GM23338 (cell line): ENCODE results near the gene FHDC1. TPM values are rescaled to one million over a fixed set of nuclear protein-coding genes. Genes with fewer than 3 reads are reported as not detected.

Source experiments
- ETS1 ChIP-seq: IDR thresholded peaks from 2 replicates; pipeline ENCODE4 v1.6.1; 2016; ENCODE audit warnings: antibody characterized with exemption
- EZH2 ChIP-seq: fragments of 200-600 bp; sonication (generic); IDR thresholded peaks from one replicate; pipeline ENCODE4 v1.8.0; 2017; ENCODE audit warnings: antibody characterized with exemption, mild to moderate bottlenecking, low read depth; ENCODE audit not compliant: unreplicated experiment
- EZH2phosphoT487 ChIP-seq: fragments of 200-600 bp; sonication (generic); IDR thresholded peaks from one replicate; pipeline ENCODE4 v1.8.1; 2018; ENCODE audit warnings: antibody characterized with exemption; ENCODE audit not compliant: unreplicated experiment
- JUNB ChIP-seq: IDR thresholded peaks from one replicate; pipeline ENCODE4 v1.6.1; 2016; ENCODE audit warnings: antibody characterized with exemption; ENCODE audit not compliant: unreplicated experiment
- STAT1 ChIP-seq: IDR thresholded peaks from one replicate; pipeline ENCODE4 v1.6.1; 2016; ENCODE audit warnings: antibody characterized with exemption; ENCODE audit not compliant: unreplicated experiment
- ZNF114 ChIP-seq: fragments of 250-450 bp; sonication (Bioruptor Pico); IDR thresholded peaks from 2 replicates; pipeline ENCODE4 v1.5.0; 2020; ENCODE audit warnings: mild to moderate bottlenecking, moderate library complexity
- ZNF331 ChIP-seq: fragments of 250-450 bp; sonication (Bioruptor Pico); IDR thresholded peaks from 2 replicates; pipeline ENCODE4 v1.5.0; 2020; ENCODE audit warnings: low read depth, mild to moderate bottlenecking, moderate library complexity
- polyA plus RNA-seq: library from polyadenylated mRNA; unstranded; fragments of >200 nt; fragmentation: Nextera tagmentation; extraction: Ambion mirVana; gene quantifications from 2 replicates; pipeline ENCODE4 v1.2.1, GENCODE V29; 2016
- total RNA-seq: library from RNA; depleted of rRNA; stranded (reverse); fragments of >200 nt; shearing (Covaris generic); gene quantifications from 2 replicates; pipeline ENCODE4 v1.2.3, GENCODE V29; 2014
- TF ChIP-seq, protein P1 (sequence below): fragments of 250-450 bp; sonication (Bioruptor Pico); IDR thresholded peaks from 2 replicates; pipeline ENCODE4 v1.5.0; 2020; ENCODE audit warnings: mild to moderate bottlenecking, moderate library complexity

Gene FHDC1
- total and polyA plus RNA-seq, 2 experiments from 2014 or later, result 9.5 to 22.8 TPM

GRCh38 chr4:152973629-152974467, 37.7 kb downstream of the FHDC1 start (continued):
- TF ChIP-seq, protein P1, sequence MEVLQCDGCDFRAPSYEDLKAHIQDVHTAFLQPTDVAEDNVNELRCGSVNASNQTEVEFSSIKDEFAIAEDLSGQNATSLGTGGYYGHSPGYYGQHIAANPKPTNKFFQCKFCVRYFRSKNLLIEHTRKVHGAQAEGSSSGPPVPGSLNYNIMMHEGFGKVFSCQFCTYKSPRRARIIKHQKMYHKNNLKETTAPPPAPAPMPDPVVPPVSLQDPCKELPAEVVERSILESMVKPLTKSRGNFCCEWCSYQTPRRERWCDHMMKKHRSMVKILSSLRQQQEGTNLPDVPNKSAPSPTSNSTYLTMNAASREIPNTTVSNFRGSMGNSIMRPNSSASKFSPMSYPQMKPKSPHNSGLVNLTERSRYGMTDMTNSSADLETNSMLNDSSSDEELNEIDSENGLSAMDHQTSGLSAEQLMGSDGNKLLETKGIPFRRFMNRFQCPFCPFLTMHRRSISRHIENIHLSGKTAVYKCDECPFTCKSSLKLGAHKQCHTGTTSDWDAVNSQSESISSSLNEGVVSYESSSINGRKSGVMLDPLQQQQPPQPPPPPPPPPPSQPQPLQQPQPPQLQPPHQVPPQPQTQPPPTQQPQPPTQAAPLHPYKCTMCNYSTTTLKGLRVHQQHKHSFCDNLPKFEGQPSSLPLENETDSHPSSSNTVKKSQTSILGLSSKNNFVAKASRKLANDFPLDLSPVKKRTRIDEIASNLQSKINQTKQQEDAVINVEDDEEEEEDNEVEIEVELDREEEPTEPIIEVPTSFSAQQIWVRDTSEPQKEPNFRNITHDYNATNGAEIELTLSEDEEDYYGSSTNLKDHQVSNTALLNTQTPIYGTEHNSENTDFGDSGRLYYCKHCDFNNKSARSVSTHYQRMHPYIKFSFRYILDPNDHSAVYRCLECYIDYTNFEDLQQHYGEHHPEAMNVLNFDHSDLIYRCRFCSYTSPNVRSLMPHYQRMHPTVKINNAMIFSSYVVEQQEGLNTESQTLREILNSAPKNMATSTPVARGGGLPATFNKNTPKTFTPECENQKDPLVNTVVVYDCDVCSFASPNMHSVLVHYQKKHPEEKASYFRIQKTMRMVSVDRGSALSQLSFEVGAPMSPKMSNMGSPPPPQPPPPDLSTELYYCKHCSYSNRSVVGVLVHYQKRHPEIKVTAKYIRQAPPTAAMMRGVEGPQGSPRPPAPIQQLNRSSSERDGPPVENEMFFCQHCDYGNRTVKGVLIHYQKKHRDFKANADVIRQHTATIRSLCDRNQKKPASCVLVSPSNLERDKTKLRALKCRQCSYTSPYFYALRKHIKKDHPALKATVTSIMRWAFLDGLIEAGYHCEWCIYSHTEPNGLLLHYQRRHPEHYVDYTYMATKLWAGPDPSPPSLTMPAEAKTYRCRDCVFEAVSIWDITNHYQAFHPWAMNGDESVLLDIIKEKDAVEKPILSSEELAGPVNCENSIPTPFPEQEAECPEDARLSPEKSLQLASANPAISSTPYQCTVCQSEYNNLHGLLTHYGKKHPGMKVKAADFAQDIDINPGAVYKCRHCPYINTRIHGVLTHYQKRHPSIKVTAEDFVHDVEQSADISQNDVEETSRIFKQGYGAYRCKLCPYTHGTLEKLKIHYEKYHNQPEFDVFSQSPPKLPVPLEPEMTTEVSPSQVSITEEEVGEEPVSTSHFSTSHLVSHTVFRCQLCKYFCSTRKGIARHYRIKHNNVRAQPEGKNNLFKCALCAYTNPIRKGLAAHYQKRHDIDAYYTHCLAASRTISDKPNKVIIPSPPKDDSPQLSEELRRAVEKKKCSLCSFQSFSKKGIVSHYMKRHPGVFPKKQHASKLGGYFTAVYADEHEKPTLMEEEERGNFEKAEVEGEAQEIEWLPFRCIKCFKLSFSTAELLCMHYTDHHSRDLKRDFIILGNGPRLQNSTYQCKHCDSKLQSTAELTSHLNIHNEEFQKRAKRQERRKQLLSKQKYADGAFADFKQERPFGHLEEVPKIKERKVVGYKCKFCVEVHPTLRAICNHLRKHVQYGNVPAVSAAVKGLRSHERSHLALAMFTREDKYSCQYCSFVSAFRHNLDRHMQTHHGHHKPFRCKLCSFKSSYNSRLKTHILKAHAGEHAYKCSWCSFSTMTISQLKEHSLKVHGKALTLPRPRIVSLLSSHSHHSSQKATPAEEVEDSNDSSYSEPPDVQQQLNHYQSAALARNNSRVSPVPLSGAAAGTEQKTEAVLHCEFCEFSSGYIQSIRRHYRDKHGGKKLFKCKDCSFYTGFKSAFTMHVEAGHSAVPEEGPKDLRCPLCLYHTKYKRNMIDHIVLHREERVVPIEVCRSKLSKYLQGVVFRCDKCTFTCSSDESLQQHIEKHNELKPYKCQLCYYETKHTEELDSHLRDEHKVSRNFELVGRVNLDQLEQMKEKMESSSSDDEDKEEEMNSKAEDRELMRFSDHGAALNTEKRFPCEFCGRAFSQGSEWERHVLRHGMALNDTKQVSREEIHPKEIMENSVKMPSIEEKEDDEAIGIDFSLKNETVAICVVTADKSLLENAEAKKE (CRISPR knock-in tag), result no peak
- TF ChIP-seq ETS1 (no peak), ZNF331 (CRISPR knock-in tag) (no peak), EZH2 (no peak), ZNF114 (CRISPR knock-in tag) (no peak), STAT1 (no peak), EZH2phosphoT487 (no peak), JUNB (no peak)
